OCI-LY1 (cell line): ENCODE measurements around the gene NAGLU.

ENCODE experiments used
- H2AFZ ChIP-seq: fragments of 200-600 bp; sonication (generic), shearing (Covaris generic); 2 replicates; pipeline ENCODE4 v1.6.0; 2014; ENCODE audit warnings: antibody characterized with exemption, mild to moderate bottlenecking, low read length
- H3F3A ChIP-seq: fragments of 200-600 bp; sonication (generic), shearing (Covaris generic); 2 replicates; pipeline ENCODE4 v1.6.0; 2014; ENCODE audit warnings: mild to moderate bottlenecking, antibody characterized with exemption, low read length, moderate library complexity; ENCODE audit not compliant: insufficient read depth
- H3K27ac ChIP-seq: fragments of 200-600 bp; sonication (generic); 2 replicates; pipeline ENCODE4 v1.5.1; 2014; ENCODE audit warnings: low read length, mixed run types, mild to moderate bottlenecking, low read depth; ENCODE audit not compliant: poor library complexity, severe bottlenecking
- H3K27me3 ChIP-seq: fragments of 200-600 bp; sonication (generic); 2 replicates; pipeline ENCODE4 v1.6.0; 2014; ENCODE audit warnings: antibody characterized with exemption, mild to moderate bottlenecking, low read length, moderate library complexity; ENCODE audit not compliant: insufficient read depth
- H3K36me3 ChIP-seq: fragments of 200-600 bp; sonication (generic); 2 replicates; pipeline ENCODE4 v1.6.1; 2014; ENCODE audit warnings: mild to moderate bottlenecking, antibody characterized with exemption, low read length, moderate library complexity, mixed read lengths; ENCODE audit not compliant: insufficient read depth
- H3K4me1 ChIP-seq: fragments of 200-600 bp; sonication (generic); 2 replicates; pipeline ENCODE4 v1.5.1; 2014; ENCODE audit warnings: mild to moderate bottlenecking, low read length, moderate library complexity; ENCODE audit not compliant: insufficient read depth, severe bottlenecking
- H3K4me2 ChIP-seq: fragments of 200-600 bp; sonication (generic), shearing (Covaris generic); 2 replicates; pipeline ENCODE4 v1.6.1; 2014; ENCODE audit warnings: low read length
- H3K4me3 ChIP-seq: fragments of 200-600 bp; sonication (generic); 2 replicates; pipeline ENCODE4 v1.5.1; 2014; ENCODE audit warnings: low read length, low read depth, mild to moderate bottlenecking, mixed read lengths; ENCODE audit not compliant: poor library complexity, severe bottlenecking
- H3K79me2 ChIP-seq: fragments of 200-600 bp; shearing (Covaris generic); 2 replicates; pipeline ENCODE4 v1.6.1; 2016; ENCODE audit warnings: mixed run types, low read length, mixed read lengths; ENCODE audit not compliant: insufficient read depth
- H3K9ac ChIP-seq: fragments of 200-600 bp; sonication (generic), shearing (Covaris generic); 2 replicates; pipeline ENCODE4 v1.6.1; 2014; ENCODE audit warnings: mild to moderate bottlenecking, low read length, mixed read lengths
- H3K9me2 ChIP-seq: fragments of 200-600 bp; sonication (generic), shearing (Covaris generic); 2 replicates; pipeline ENCODE4 v1.6.1; 2014; ENCODE audit warnings: low read depth, mild to moderate bottlenecking, low read length, mixed read lengths
- H3K9me3 ChIP-seq: fragments of 200-600 bp; shearing (Covaris generic); 2 replicates; pipeline ENCODE4 v1.6.1; 2014; ENCODE audit warnings: low read length, mixed read lengths
- H4K20me1 ChIP-seq: fragments of 200-600 bp; sonication (generic), shearing (Covaris generic); 2 replicates; pipeline ENCODE4 v1.6.0; 2016; ENCODE audit warnings: mild to moderate bottlenecking, low read length; ENCODE audit not compliant: insufficient read depth
- EZH2 ChIP-seq: fragments of 200-600 bp; sonication (generic), shearing (Covaris generic); IDR thresholded peaks from 2 replicates; pipeline ENCODE4 v1.8.0; 2017; ENCODE audit warnings: borderline replicate concordance, mixed run types, mild to moderate bottlenecking, antibody characterized with exemption, low read length, moderate library complexity, mixed read lengths
- TF ChIP-seq, protein P1 (sequence below): fragments of 200-600 bp; sonication (generic), shearing (Covaris generic); IDR thresholded peaks from 2 replicates; pipeline ENCODE4 v1.5.1; 2017; ENCODE audit warnings: mild to moderate bottlenecking, antibody characterized with exemption, low read length, moderate library complexity, mixed read lengths

Gene NAGLU

DNA sequence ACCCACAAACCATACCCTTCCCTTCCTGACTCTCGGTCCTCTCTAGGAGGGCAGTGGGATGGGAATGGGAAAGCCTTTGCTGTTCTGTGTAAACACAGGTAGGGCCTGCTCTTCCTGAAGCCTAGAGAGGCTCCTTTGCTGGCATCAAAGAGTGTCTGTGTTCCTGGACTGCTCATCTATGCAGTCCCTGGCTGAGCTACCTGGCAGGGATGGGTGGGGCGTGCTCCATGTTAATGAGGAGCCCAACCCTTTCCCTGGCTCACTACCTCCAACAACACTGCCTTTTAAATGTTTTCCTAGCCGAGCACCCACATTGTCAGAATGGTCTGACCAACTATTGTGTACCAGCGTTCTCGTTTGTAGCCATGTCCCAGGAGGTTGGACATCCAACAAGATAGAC, 26.6 kb upstream of the NAGLU start:
- TF ChIP-seq, protein P1, sequence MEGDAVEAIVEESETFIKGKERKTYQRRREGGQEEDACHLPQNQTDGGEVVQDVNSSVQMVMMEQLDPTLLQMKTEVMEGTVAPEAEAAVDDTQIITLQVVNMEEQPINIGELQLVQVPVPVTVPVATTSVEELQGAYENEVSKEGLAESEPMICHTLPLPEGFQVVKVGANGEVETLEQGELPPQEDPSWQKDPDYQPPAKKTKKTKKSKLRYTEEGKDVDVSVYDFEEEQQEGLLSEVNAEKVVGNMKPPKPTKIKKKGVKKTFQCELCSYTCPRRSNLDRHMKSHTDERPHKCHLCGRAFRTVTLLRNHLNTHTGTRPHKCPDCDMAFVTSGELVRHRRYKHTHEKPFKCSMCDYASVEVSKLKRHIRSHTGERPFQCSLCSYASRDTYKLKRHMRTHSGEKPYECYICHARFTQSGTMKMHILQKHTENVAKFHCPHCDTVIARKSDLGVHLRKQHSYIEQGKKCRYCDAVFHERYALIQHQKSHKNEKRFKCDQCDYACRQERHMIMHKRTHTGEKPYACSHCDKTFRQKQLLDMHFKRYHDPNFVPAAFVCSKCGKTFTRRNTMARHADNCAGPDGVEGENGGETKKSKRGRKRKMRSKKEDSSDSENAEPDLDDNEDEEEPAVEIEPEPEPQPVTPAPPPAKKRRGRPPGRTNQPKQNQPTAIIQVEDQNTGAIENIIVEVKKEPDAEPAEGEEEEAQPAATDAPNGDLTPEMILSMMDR, result no peak
- no peaks in the 10 kb centered on the region for H3K4me1 ChIP-seq
- no peak overlapping the region for H3K27ac ChIP-seq
- H3K4me3 ChIP-seq, result no peak overlapping the region
- no peaks in the 10 kb centered on the region for H3K9me3 ChIP-seq
- H3K4me2 ChIP-seq, result no peak overlapping the region
- H3K36me3 ChIP-seq, result peaks cover 5% of the 10 kb centered on the region; the same call in 1 of the 2 replicates
- H3K9ac ChIP-seq, result no peak overlapping the region
- no peaks in the 10 kb centered on the region for H3K27me3 ChIP-seq
- H3K79me2 ChIP-seq, result no peaks in the 10 kb centered on the region
- no peak overlapping the region for H2AFZ ChIP-seq
- no peaks in the 10 kb centered on the region for H3K9me2 ChIP-seq
- no peaks in the 10 kb centered on the region for H3F3A ChIP-seq
- no peaks in the 10 kb centered on the region for H4K20me1 ChIP-seq

DNA sequence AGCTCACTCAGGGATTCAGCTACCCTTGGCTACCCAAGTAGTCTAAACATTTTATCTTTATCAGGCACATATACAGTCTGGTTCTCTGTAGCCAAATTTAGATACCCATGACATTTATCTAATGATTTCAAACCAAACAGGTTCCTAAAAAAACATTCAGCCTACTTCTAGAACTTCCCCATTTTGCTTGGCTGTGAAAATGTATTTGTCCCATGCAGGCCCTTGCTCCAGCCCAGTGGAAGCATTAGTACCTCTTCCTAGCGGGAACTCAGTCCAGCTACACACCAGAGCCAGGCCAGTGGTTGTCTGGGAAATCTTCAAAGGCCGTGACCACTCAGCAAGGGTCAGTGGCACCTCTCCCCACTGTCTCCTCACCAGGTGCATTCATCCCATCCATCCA, 26.2 kb upstream of the NAGLU start:
- Histone ChIP-seq H3K4me2 (no peak overlapping the region), H3K27me3 (no peaks in the 10 kb centered on the region), H3K36me3 (peaks cover 5% of the 10 kb centered on the region; the same call in 1 of the 2 replicates), H3K4me1 (no peaks in the 10 kb centered on the region), H3K4me3 (no peak overlapping the region), H3F3A (no peaks in the 10 kb centered on the region), H3K79me2 (no peaks in the 10 kb centered on the region), H3K9ac (no peak overlapping the region), H2AFZ (no peak overlapping the region), H4K20me1 (no peaks in the 10 kb centered on the region), H3K9me3 (no peaks in the 10 kb centered on the region), H3K9me2 (no peaks in the 10 kb centered on the region), H3K27ac (no peak overlapping the region)
- TF ChIP-seq, protein P1, result no peak
- no peak for TF ChIP-seq EZH2

DNA sequence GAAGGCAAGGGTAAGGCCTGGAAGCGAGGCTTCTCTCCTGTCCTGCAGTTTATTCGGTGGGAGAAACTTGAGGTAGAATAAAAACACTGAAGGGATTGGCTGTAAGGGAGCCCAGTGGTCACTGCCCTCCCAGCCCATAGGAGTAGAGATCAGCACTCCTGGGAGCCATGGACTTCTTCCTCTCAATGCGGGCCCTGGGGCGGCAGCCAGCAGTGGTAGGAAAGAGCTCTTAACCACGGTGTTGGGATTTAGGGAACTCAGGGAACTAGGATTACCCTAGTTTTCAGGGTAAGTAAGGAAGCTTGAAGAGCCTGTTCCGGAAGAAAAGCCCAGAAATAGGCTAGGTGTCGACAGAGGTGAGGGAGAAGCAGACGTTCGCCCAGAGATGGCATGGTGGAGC, 23.8 kb upstream of the NAGLU start:
- Histone ChIP-seq H3K4me2 (no peak overlapping the region), H2AFZ (no peak overlapping the region), H3K9me2 (no peaks in the 10 kb centered on the region), H3K79me2 (no peaks in the 10 kb centered on the region), H3K9me3 (no peaks in the 10 kb centered on the region), H3F3A (no peaks in the 10 kb centered on the region; the same call in 1 of the 2 replicates), H3K36me3 (0 out of 2 replicates have a peak, but pooled peaks cover 5% of the 10 kb centered on the region), H4K20me1 (no peaks in the 10 kb centered on the region), H3K27me3 (no peaks in the 10 kb centered on the region), H3K4me1 (no peaks in the 10 kb centered on the region), H3K27ac (no peak overlapping the region), H3K9ac (no peak overlapping the region), H3K4me3 (no peak overlapping the region)
- TF ChIP-seq, protein P1, result no peak
- TF ChIP-seq EZH2, result no peak
